ENCODE measurements around the gene NPBWR2. TPM values are rescaled to one million over a fixed set of nuclear protein-coding genes. Genes with fewer than 3 reads are reported as not detected.
"Not testable (repeated sequence)": the region's sequence is repeated elsewhere in the genome, so short reads cannot be mapped to it uniquely, and the experiment has no call there.

Gene NPBWR2
- total RNA-seq, 1 donor from 2014 or later, result not detected

DNA sequence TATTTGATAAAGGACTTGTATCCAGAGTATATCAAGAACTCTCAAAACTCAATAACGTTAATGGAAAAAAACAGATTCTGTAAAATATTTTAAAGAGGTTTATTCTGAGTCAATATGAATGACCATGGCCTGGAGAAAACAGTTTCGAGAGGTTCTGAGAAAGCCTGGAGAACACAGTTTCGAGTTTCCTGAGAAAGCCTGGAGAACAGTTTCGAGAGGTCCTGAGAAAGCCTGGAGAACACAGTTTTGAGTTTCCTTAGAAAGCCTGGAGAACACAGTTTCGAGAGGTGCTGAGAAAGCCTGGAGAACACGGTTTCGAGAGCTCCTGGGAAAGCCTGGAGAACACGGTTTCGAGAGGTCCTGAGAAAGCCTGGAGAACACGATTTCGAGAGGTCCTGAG lies 15.6 kb upstream of the NPBWR2 start:
- intact Hi-C loops (cut with DNase I), result loop anchor here (5.0 kb wide), 1 partner anchor 586 kb away; the partner anchor contains the start of gene PTK6
- DNase-seq (ENCODE audit: low spot score), result not testable (repeated sequence)

DNA sequence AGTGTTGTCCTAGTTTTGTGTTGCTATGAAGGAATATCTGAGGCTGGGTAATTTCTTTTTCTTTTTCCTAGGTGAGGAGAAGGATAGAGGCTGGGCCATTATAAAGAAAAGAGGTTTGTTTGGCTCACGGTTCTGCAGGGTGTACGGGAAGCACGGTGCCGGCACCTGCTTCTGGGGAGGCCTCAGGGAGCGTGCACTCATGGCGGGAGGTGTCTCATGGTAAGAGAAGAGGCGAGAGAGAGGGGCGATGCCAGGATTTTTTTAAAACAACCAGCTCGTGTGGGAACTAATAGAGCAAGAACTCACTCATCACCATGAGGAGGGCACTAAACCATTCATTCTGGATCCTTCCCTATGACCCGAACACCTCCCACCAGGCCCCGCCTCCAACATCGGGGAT lies 14.2 kb upstream of the NPBWR2 start:
- peak; percentile 22 for DNase-seq (ENCODE audit: low spot score)
- intact Hi-C loops (cut with DNase I), result loop anchor here (5.0 kb wide), 1 partner anchor 584 kb away; the partner anchor contains the start of gene PTK6

DNA sequence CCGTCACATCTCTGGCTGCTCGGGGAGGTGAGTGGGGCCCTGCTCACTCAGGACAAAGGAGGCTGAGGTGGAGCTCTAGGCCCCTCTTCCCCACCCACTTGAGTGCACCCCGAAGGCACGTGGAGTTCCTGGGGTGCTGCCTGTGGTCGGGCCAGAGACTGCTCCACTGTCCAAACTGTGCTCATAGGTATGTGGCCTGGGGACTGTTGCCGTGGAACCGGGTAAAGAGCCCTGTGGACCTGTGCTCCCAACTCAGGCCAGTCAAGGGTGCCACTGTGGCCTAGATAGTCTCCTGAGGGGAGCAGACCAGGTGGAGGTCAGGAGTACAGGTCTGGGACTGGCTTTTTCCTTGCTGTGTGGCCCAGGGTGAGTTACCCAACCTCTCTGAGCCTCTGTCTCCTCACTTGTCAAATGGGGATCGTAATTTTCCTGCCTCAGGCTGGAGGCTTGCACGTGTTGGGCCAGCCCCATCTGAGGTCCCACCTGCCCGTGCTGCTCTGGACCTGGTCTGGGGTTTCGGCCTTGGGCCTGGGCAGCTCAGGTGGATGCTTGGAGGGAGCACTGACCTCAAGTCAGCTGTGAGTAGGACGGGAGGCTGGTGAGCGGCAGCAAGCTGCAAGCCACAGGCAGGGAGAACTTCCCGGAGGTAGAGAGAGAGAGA lies 12.4 kb upstream of the NPBWR2 start:
- DNase-seq (ENCODE audit: low spot score), result peak; percentile 71
- intact Hi-C loops (cut with DNase I), result loop anchor here (1.0 to 5.0 kb wide), 3 partner anchors 35 to 583 kb away; partner anchors contain the start of genes LKAAEAR1 and PTK6

DNA sequence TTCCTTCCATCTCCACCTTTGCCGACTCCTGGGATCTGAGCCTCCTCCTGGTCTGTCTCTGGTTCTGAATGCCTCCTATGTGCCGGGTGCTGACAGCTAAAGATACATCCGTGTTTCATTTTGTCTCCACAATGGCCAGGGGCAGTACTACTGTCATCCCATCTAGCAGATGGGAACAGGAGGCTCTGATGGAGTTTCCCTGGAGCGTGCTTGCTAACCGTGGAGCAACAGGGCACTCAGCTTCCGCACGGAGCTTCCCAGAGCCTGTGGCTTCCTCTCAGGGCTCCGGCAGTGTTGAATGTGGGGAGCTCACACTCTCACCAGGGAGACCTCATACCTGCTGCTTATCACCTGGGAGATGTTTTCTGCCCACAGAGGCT lies 11.9 kb upstream of the NPBWR2 start:
- intact Hi-C loops (cut with DNase I), result loop anchor here (2.0 kb wide), 1 partner anchor 34 kb away; the partner anchor contains the start of gene LKAAEAR1
- no peak for DNase-seq (ENCODE audit: low spot score)

DNA sequence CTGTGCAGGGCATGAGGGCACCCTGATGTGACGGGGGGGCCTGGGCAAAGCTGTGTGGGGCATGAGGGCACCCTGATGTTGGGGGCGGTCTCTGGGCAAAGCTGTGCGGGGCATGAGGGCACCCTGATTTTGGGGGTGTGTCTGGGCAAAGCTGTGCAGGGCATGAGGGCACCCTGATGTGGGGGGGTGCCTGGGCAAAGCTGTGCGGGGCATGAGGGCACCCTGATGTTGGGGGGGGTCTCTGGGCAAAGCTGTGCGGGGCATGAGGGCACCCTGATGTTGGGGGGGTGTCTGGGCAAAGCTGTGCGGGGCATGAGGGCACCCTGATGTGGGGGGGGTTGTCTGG lies 10.0 kb upstream of the NPBWR2 start:
- DNase-seq (ENCODE audit: low spot score); intact Hi-C loops (cut with DNase I): not testable (repeated sequence)

DNA sequence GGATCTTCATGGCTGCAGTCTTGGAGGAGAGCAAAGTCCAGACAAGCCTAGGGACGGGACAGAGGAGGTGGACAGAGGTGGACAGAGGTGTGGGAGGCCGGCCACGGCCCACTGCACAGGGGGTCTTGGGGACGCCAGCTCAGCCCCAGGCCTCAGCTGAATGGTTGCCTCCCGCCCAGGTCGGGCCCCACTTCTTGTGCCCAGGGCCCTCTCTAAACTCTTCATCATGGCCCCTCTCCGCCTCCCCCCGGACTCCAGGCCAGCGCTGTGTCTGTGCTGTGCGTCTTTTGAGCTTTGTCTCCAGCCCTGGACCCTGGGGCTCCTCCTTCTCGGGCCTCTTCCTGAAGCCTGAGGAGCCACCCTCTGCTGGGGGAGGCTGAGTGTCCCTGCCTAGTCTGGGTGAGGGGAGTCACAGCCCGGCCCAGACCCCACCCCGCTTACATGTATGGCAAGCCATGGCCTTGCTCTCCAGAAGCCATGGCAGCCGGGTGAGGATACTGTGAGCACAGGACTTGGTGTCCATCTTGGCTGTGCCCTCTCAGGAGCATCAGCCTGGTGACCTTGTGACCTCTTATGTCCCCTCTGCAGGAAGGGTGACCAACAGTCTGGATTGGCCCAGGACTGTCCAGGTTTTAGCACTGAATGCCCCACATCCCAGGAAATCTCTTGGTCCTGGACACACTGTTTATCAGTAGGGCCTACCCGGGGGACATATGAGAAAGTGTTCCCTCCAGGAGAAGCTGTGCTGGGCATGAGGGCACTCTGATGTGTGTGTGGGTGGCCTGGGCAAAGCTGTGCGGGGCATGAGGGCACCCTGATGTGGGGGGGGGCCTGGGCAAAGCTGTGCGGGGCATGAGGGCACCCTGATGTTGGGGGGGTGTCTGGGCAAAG lies 9.4 kb upstream of the NPBWR2 start:
- DNase-seq (ENCODE audit: low spot score), result peak; percentile 67
- intact Hi-C loops (cut with DNase I), result no loop called here

DNA sequence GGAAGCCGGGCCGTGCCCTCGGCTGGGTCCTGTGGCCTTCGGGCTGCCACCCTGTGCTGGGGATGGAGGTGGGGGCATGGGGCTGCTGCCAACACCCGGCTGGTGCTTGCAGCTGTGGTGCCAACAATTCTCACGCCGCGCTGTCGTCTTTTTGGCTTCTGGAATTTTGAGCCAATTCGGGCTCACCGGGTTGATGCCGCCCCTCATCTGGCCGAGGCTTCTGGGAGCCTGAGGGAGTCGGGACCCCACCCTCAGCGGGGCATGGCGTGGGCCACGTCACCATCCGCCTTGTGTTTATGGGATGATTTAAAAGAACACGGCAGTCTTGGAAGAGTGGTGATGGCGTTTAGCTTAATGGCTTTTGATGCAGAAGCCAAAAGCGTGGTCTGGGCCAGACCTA lies 8.7 kb upstream of the NPBWR2 start:
- peak; percentile 55 for DNase-seq (ENCODE audit: low spot score)
- intact Hi-C loops (cut with DNase I), result no loop called here

DNA sequence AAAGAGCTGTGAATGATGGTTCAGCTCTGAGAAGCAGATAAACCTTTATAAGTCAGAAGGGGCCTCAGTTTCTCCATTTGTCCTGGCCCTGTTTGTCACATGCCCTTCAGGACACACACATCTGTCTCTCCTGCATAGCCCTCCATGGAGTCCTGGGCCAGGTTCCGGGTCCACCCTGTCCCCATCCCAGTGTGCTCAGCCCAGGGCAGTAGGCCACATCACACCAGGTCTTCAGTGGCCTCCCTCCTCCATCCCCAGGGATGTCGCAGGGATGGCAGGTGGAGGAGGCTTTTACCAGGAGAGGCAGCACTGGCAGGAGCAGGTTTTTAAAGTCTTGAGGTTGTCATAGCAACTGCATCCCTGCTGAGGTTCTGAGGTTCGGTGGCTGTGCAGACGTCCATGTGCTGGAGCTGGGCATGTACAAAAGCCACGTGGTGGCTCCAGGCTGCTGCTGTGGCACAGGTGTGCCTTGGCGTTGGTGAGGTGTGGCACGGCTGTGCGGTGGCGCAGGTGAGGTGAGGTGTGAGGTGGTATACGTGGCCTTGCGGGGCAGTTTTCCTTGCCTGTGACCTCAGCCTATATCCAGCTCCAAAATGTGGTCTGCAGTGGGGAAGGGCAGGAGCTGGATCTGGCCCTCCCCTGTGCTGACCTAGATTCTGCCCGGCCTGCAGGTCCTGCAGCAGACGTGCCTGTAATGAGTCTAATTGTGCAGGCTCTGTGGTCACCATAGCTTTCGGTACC lies 8.0 kb upstream of the NPBWR2 start:
- intact Hi-C loops (cut with DNase I), result no loop called here
- peak; percentile 64 for DNase-seq (ENCODE audit: low spot score)

DNA sequence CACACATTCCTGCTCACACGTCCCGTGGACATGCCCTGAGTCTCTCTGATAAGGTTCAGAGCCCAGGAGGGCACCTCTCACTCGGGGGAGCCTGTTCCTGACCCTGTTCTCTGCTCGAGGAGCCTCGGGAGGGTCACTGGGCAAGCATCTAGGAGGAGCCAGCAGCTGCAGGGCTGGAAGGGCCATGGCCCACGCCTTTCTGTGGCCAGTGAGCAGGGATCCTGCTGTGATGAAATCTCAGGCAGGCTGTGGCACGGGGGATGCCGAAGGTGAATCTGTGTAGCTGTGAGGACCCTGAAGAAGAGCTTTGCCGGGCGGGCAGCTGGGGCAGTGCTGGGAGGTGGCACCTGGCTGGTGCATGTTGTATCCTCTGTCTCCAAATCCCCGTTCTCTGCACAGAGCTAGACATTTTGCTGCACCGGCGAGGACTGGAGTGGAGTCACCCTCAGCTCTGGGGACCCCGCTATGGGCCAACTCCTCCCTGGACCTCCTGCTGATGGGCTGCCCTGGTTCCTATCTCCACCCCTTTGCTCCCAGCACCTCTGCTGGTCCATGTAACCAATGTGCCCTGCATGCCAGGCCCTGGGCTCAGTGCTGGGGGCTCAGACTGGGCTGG lies 7.1 kb upstream of the NPBWR2 start:
- intact Hi-C loops (cut with DNase I), result no loop called here
- peak; percentile 67 for DNase-seq (ENCODE audit: low spot score)

DNA sequence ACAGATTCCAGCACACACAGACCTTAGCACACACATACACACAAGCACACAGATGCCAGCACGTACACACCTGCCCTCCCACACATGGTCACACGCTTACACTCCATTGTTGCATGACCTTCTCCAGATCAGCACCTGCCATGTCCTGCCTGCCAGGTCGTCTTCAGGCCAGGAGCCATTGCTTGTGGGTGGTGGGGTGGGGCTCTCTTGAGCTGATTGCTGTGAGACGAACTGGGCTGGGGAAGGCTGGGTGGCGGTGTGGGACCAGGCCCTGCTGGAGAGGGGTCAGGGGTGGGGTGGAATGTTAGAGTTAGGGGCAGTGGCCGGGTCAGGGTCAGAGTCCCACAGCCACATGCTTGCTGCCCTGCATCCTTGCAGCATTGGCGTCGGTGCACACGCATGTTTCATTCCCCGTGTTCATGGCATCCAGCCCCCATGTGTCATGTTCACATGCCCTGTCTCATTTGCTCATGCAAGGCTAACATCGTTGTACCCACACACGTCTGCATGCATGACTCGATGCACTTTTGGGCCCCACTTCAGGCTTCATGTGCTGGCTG lies 6.5 kb upstream of the NPBWR2 start:
- DNase-seq (ENCODE audit: low spot score), result peak; percentile 62
- intact Hi-C loops (cut with DNase I), result no loop called here

DNA sequence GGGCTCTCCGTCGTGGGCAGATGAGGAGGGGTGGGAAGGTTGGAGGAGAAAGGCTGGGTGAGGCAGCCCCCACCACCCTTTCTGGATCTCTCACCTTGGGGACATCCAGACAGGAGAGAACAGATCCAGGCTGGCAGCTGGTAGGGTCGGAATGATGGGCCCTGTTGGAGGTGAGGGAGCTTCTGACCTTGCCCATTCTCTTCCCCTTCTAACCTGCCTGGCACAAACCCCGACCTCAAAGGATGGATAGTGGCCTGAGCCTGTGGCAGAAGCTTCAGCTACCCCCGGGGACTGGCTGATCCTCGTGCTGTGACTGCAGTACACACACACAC lies 6.0 kb upstream of the NPBWR2 start:
- intact Hi-C loops (cut with DNase I), result no loop called here
- DNase-seq (ENCODE audit: low spot score), result peak; percentile 38

DNA sequence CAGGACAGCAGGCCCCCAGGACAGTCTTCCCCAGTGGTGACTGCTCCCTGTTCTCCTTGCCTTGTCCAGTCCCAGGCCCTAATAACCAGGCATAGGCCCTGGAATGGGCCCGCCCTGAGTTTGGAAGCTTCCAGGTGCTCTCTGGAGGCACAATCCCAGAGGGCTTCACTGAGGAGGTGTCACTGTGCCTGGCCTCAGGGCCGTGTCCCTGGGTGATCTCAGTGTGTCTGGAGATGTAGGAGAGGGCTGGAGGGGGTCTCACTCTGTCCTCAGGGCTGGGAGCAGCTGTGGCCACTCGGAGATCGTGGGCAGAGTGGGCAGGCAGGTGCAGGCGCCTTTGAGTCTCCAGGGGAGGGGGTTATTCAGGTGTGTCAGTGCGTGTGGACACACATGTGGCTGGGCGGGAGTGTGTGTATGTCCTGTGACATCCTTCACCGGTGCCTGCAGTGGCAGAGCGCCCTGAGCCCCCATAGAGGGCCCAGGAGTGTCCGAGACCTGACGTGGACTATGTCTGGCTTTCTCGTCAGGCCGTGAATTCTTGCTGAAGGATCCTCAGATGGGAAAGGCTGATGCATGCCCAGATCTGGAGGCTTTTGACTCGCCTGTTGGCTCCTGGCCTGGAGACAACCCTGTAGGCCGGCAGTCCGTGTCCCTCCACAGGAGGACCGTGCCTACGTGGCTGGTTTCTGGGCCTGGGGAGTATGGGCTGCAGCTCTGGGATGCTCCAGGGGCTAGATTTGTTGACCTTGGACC lies 5.5 kb upstream of the NPBWR2 start:
- DNase-seq (ENCODE audit: low spot score), result peak; percentile 56
- intact Hi-C loops (cut with DNase I), result no loop called here

DNA sequence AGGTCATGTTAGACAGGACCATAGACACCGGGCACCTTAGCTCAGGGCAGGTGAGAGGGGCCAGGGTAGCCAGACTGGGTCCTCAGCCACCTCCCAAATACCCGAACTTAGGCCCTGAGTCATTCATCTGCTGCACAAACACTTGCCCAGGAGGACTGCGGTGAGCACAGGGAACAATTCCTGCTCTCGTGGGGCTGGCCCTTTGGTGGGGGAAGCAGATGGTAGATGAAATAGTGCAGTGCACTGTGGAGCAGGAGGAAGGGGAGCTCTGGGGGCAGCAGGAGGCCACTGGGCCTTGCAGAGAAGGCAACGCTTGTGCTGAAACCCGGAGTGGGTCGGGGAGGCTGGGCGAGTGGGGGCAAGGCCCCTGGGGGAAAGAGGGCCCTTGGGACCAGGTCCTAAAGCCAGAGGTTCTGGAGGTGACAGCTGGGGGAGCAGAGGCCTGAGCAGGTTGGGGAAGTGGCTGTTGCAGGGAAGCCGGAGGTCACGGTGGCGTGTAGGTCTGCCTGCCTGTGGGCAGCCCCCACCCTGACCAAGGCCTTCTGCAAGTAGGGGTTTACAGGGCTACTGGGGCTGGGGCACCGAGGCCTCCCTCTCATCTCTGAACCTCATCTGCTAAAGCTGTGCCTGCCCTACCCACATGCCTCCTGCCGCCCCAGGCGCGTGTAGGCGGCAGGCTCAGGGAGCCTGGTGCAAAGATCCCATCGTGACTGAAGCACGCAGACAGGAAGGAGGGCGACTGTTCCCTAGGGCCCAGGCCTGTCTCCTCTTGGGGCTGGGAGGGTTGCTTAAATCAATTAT lies 4.7 kb upstream of the NPBWR2 start:
- intact Hi-C loops (cut with DNase I), result no loop called here
- peak; percentile 71 for DNase-seq (ENCODE audit: low spot score)

DNA sequence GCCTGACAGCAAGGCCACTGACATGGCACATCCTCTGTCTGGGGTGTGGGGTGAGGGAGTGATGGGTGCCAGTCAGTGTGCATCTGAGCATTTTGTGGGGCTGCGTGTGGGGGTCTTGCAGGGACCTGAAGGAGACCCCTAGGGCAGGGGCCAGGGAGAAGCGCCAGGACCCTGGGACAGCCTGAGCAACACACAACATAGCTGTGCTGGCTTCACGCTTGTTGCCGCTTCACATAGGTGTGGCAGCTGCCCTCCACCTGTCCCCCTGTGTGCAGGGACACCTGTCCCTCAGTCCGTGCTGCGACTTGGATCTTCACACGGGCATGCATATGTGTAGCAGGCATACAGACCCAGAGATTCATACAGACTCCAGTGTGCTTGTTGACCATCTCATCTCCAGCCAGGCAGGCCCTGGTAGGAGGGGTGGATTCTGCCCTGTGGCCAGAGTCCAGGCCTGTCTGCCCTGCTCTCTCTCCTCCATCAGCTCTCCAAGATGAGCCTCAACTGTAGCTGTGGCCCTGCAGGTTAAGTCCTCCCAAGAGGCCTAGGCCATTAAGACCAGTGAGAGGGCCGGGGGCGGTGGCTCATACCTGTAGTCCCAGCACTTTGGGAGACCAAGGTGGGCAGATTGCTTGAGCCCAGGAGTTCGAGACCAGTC lies 3.2 kb upstream of the NPBWR2 start:
- intact Hi-C loops (cut with DNase I), result no loop called here
- DNase-seq (ENCODE audit: low spot score), result peak; percentile 56

DNA sequence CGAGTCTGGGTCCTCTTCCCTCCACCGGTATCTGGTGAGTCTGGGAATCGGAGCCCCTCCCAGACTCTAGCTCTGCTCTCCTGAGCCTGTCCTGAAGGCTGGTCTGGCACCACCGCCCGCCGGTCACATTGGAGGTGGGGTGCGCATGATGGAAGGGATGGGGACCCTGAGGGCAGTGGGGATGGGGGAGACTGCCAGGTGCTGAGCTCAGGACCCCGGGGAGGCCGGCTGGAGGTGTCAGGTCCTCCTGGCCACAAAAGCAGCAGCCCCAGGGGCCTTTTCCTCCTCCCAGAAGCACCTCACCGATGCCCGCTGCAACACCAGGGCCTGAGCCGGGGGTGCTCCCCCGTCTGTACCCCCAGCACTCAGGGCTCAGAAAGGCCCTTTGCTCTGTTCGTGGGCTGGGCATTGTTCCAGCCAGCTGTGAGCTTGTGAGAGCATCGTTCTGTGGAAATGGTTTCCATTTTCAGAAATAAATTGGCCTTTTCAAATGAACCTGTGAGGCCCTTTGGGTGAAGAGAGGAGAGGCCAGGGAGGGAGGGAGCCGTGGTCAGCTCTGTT lies 2.5 kb upstream of the NPBWR2 start:
- DNase-seq (ENCODE audit: low spot score), result peak; percentile 49
- intact Hi-C loops (cut with DNase I), result no loop called here

DNA sequence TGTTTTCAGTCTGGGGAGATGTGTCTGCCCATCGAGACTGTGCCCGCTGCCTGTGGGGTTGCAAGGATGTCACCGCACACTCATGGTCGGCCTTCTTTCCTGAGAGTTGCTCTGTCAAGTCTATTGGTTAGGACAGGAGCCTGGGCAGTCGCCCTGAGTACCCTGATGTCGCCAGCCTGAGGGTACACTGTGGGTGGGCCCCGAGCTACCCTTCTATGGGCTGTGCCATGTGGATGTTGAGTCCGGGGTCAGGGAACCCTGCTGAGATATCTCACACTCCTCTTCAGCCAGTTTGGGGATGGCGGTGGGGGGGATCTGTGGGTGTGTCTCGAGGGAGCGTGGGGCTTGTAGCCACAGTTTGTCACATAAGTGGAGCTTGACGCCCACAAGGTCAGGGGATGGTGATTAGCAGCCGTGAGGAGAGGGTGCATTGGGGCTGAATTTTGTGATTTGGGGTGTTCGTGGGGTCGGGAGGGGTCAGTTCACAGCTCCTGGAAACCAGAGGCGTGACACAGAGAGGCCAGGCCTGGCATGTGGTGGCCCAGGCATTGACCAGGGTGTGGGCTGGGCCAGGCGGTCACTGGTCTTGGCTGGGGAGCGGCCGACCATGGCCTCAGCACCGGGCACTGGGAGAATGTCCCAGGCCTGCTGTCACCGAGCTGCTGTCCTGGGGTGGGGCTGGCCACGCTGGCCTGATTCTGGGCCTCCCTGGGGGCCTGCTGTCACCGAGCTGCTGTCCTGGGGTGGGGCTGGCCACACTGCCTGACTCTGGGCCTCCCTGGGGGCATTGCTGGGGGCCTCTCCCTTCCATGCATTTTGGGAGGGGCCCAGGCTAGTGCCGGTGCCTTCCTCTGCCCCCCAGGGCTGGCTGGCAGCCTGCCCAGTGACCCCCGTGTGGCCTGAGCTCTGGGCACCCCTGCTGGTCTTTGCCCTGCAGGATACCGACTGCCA lies 1.6 kb upstream of the NPBWR2 start:
- intact Hi-C loops (cut with DNase I), result no loop called here
- DNase-seq (ENCODE audit: low spot score), result peak; percentile 67
